ENCODE measurements around the gene SLC25A26.

SLC25A26 gene

GRCh38 chr3:66400411-66401156 lies 179.8 kb downstream of the SLC25A26 start:
- no peaks in the 10 kb centered on the region for H3K9me3 Mint-ChIP-seq

GRCh38 chr3:66401157-66401550 lies 180.4 kb downstream of the SLC25A26 start:
- Mint-ChIP-seq H3K9me3 (no peaks in the 10 kb centered on the region), H3K4me1 (ENCODE audit: low read depth) (peaks cover 1% of the 10 kb centered on the region), H3K27ac (no peak overlapping the region), H3K36me3 (ENCODE audit: low read depth) (peaks cover 88% of the 10 kb centered on the region), H3K27me3 (no peaks in the 10 kb centered on the region), H3K4me3 (no peak overlapping the region)
- DNase-seq, result no peak

More at GRCh38 chr3:66400411-66401156, 179.8 kb downstream of the SLC25A26 start:
- H3K36me3 Mint-ChIP-seq (ENCODE audit: low read depth), result peaks cover 90% of the 10 kb centered on the region
- DNase-seq, result no peak
- peaks cover 1% of the 10 kb centered on the region for H3K4me1 Mint-ChIP-seq (ENCODE audit: low read depth)
- no peak overlapping the region for H3K4me3 Mint-ChIP-seq
- peak overlapping the region; percentile 29 for H3K27ac Mint-ChIP-seq
- no peaks in the 10 kb centered on the region for H3K27me3 Mint-ChIP-seq

- no peaks in the 10 kb centered on the region for H3K27me3 Mint-ChIP-seq
- DNase-seq, result no peak
- H3K36me3 Mint-ChIP-seq (ENCODE audit: low read depth), result peaks cover 88% of the 10 kb centered on the region
- peak overlapping the region; percentile 35 for H3K27ac Mint-ChIP-seq
- H3K4me1 Mint-ChIP-seq (ENCODE audit: low read depth), result peaks cover 1% of the 10 kb centered on the region
- no peaks in the 10 kb centered on the region for H3K9me3 Mint-ChIP-seq
- no peak overlapping the region for H3K4me3 Mint-ChIP-seq
These were observed 181.1 kb downstream of the SLC25A26 start for GRCh38 chr3:66401675-66402491.

- H3K9me3 Mint-ChIP-seq, result no peaks in the 10 kb centered on the region
- H3K36me3 Mint-ChIP-seq (ENCODE audit: low read depth), result peaks cover 88% of the 10 kb centered on the region
- no peak overlapping the region for H3K27ac Mint-ChIP-seq
- no peak overlapping the region for H3K4me3 Mint-ChIP-seq
- DNase-seq, result no peak
- H3K4me1 Mint-ChIP-seq (ENCODE audit: low read depth), result peaks cover 1% of the 10 kb centered on the region
- no peaks in the 10 kb centered on the region for H3K27me3 Mint-ChIP-seq
These were observed 181.9 kb downstream of the SLC25A26 start for GRCh38 chr3:66402596-66403290.

GRCh38 chr3:66403323-66403990 lies 182.7 kb downstream of the SLC25A26 start:
- Mint-ChIP-seq H3K36me3 (ENCODE audit: low read depth) (peaks cover 88% of the 10 kb centered on the region), H3K9me3 (no peaks in the 10 kb centered on the region), H3K27me3 (no peaks in the 10 kb centered on the region), H3K4me3 (no peak overlapping the region), H3K27ac (no peak overlapping the region), H3K4me1 (ENCODE audit: low read depth) (peaks cover 3% of the 10 kb centered on the region)
- DNase-seq, result no peak

- no peak for DNase-seq
- H3K27me3 Mint-ChIP-seq, result no peaks in the 10 kb centered on the region
- no peaks in the 10 kb centered on the region for H3K9me3 Mint-ChIP-seq
- peaks cover 3% of the 10 kb centered on the region for H3K4me1 Mint-ChIP-seq (ENCODE audit: low read depth)
- no peak overlapping the region for H3K4me3 Mint-ChIP-seq
- H3K36me3 Mint-ChIP-seq (ENCODE audit: low read depth), result peaks cover 87% of the 10 kb centered on the region
- H3K27ac Mint-ChIP-seq, result no peak overlapping the region
These were observed 183.4 kb downstream of the SLC25A26 start for GRCh38 chr3:66404197-66404596.

GRCh38 chr3:66404903-66405700 lies 184.3 kb downstream of the SLC25A26 start:
- peaks cover 87% of the 10 kb centered on the region for H3K36me3 Mint-ChIP-seq (ENCODE audit: low read depth)
- no peak overlapping the region for H3K4me3 Mint-ChIP-seq
- no peaks in the 10 kb centered on the region for H3K9me3 Mint-ChIP-seq
- no peak overlapping the region for H3K27ac Mint-ChIP-seq
- no peak for DNase-seq
- H3K27me3 Mint-ChIP-seq, result no peaks in the 10 kb centered on the region
- H3K4me1 Mint-ChIP-seq (ENCODE audit: low read depth), result peaks cover 3% of the 10 kb centered on the region

GRCh38 chr3:66405701-66406091 lies 184.9 kb downstream of the SLC25A26 start:
- no peaks in the 10 kb centered on the region for H3K27me3 Mint-ChIP-seq
- no peak overlapping the region for H3K4me3 Mint-ChIP-seq
- no peak for DNase-seq
- no peak overlapping the region for H3K27ac Mint-ChIP-seq
- H3K36me3 Mint-ChIP-seq (ENCODE audit: low read depth), result peaks cover 92% of the 10 kb centered on the region
- H3K9me3 Mint-ChIP-seq, result no peaks in the 10 kb centered on the region
- peaks cover 3% of the 10 kb centered on the region for H3K4me1 Mint-ChIP-seq (ENCODE audit: low read depth)

- no peak overlapping the region for H3K27ac Mint-ChIP-seq
- H3K27me3 Mint-ChIP-seq, result no peaks in the 10 kb centered on the region
- no peak overlapping the region for H3K4me3 Mint-ChIP-seq
- H3K36me3 Mint-ChIP-seq (ENCODE audit: low read depth), result peaks cover 92% of the 10 kb centered on the region
- no peak for DNase-seq
- peaks cover 3% of the 10 kb centered on the region for H3K4me1 Mint-ChIP-seq (ENCODE audit: low read depth)
- H3K9me3 Mint-ChIP-seq, result no peaks in the 10 kb centered on the region
These were observed 185.4 kb downstream of the SLC25A26 start for GRCh38 chr3:66406163-66406562.

- DNase-seq, result no peak
- Mint-ChIP-seq H3K27ac (no peak overlapping the region), H3K36me3 (ENCODE audit: low read depth) (peaks cover 92% of the 10 kb centered on the region), H3K9me3 (no peaks in the 10 kb centered on the region), H3K4me1 (ENCODE audit: low read depth) (peaks cover 3% of the 10 kb centered on the region), H3K27me3 (no peaks in the 10 kb centered on the region), H3K4me3 (no peak overlapping the region)
These were observed 186.2 kb downstream of the SLC25A26 start for GRCh38 chr3:66406831-66407610.

- no peak overlapping the region for H3K4me3 Mint-ChIP-seq
- peaks cover 93% of the 10 kb centered on the region for H3K36me3 Mint-ChIP-seq (ENCODE audit: low read depth)
- peaks cover 5% of the 10 kb centered on the region for H3K4me1 Mint-ChIP-seq (ENCODE audit: low read depth)
- DNase-seq, result peak; percentile 86
- peak overlapping the region; percentile 59 for H3K27ac Mint-ChIP-seq
- no peaks in the 10 kb centered on the region for H3K27me3 Mint-ChIP-seq
- no peaks in the 10 kb centered on the region for H3K9me3 Mint-ChIP-seq
These were observed 186.9 kb downstream of the SLC25A26 start for GRCh38 chr3:66407611-66408218.

GRCh38 chr3:66409771-66410754 lies 189.3 kb downstream of the SLC25A26 start:
- H3K9me3 Mint-ChIP-seq, result no peaks in the 10 kb centered on the region
- DNase-seq, result no peak
- H3K27ac Mint-ChIP-seq, result peak overlapping the region; percentile 30
- H3K4me1 Mint-ChIP-seq (ENCODE audit: low read depth), result peaks cover 13% of the 10 kb centered on the region
- H3K4me3 Mint-ChIP-seq, result no peak overlapping the region
- H3K36me3 Mint-ChIP-seq (ENCODE audit: low read depth), result peaks cover 93% of the 10 kb centered on the region
- no peaks in the 10 kb centered on the region for H3K27me3 Mint-ChIP-seq

All from activated T-cell treated with anti-CD3 and anti-CD28 coated beads, Interleukin-2, amount 50 U/mL, for 24 hours (primary cell).